ENCODE data around the gene PLPP7.

GRCh38 chr9:131346559-131346958 is 57.0 kb downstream of the PLPP7 start:
- TF ChIP-seq POLR2A (IDR thresholded peaks at IDR 0.05) (no peak), CTCF (IDR thresholded peaks at IDR 0.05) (no peak)
